D341Med (cell line): ENCODE data around the gene GSDME.

Experiments used
- DNase-seq: peaks from one replicate; pipeline ENCODE4 v3.0.0; 2012; ENCODE audit warnings: low spot score

Gene GSDME

GRCh38 chr7:24704311-24704710 is 53.0 kb downstream of the GSDME start:
- no peak for DNase-seq

- DNase-seq: no peak
Observed at GRCh38 chr7:24703296-24703695, 54.0 kb downstream of the GSDME start.

- DNase-seq: no peak
Observed at GRCh38 chr7:24702755-24703154, 54.5 kb downstream of the GSDME start.

GRCh38 chr7:24701261-24702235 is 55.7 kb downstream of the GSDME start:
- DNase-seq: no peak

GRCh38 chr7:24700521-24701260 is 56.6 kb downstream of the GSDME start:
- no peak for DNase-seq

- DNase-seq: no peak
Observed at GRCh38 chr7:24698531-24699266, 58.6 kb downstream of the GSDME start.

GRCh38 chr7:24697416-24697815 is 59.8 kb downstream of the GSDME start:
- no peak for DNase-seq

GRCh38 chr7:24692592-24692991 is 64.7 kb downstream of the GSDME start:
- DNase-seq: no peak

- DNase-seq: no peak
Observed at GRCh38 chr7:24690251-24690650, 67.0 kb downstream of the GSDME start.

- DNase-seq: no peak
Observed at GRCh38 chr7:24685708-24686107, 71.6 kb downstream of the GSDME start.

GRCh38 chr7:24670782-24671181 is 86.5 kb downstream of the GSDME start:
- DNase-seq: no peak

GRCh38 chr7:24669971-24670591 is 87.2 kb downstream of the GSDME start:
- DNase-seq: no peak

GRCh38 chr7:24668927-24669635 is 88.2 kb downstream of the GSDME start:
- DNase-seq: no peak

GRCh38 chr7:24665564-24666294 is 91.5 kb downstream of the GSDME start:
- peak; percentile 51 for DNase-seq

- DNase-seq: no peak
Observed at GRCh38 chr7:24660546-24660945, 96.7 kb downstream of the GSDME start.

- no peak for DNase-seq
Observed at GRCh38 chr7:24659505-24659904, 97.8 kb downstream of the GSDME start.

GRCh38 chr7:24657980-24658379 is 99.3 kb downstream of the GSDME start:
- no peak for DNase-seq

- no peak for DNase-seq
Observed at GRCh38 chr7:24656608-24657007, 100.7 kb downstream of the GSDME start.

- DNase-seq: no peak
Observed at GRCh38 chr7:24654305-24654704, 103.0 kb downstream of the GSDME start.

GRCh38 chr7:24653316-24654085 is 103.8 kb downstream of the GSDME start:
- no peak for DNase-seq
